OCI-LY7 (cell line): ENCODE results near the gene NR1H2. TPM values are rescaled to one million over a fixed set of nuclear protein-coding genes. Genes with fewer than 3 reads are reported as not detected.

Source experiments
- BruUV-seq: library from RNA; stranded (reverse); fragments of 400-500 nt; replicated peaks from 2 replicates; lab custom pipeline; 2021; lab: Mats Ljungman, UMichigan
- CTCF ChIA-PET: fragments of 300-600 bp; sonication (Branson Sonifier 250); formaldehyde crosslinking; loops from one replicate; lab custom pipeline; 2022; ENCODE audit warnings: antibody characterized with exemption; ENCODE audit not compliant: unreplicated experiment; lab: Charles Lee
- POLR2A ChIA-PET: fragments of 300-600 bp; sonication (Branson Sonifier 250); formaldehyde crosslinking; loops from one replicate; lab custom pipeline; 2022; ENCODE audit warnings: antibody characterized with exemption; lab: Charles Lee
- DNase-seq: peaks from one replicate; pipeline ENCODE4 v3.0.0-alpha.2; 2015; ENCODE audit warnings: low spot score
- H2AFZ ChIP-seq: fragments of 200-600 bp; sonication (generic), shearing (Covaris generic); 2 replicates; pipeline ENCODE4 v1.6.1; 2014; ENCODE audit warnings: mild to moderate bottlenecking, antibody characterized with exemption, low read length, moderate library complexity
- H3K27ac ChIP-seq: fragments of 200-600 bp; sonication (generic); 2 replicates; pipeline ENCODE4 v1.5.1; 2014; ENCODE audit warnings: mixed run types, low read depth, mild to moderate bottlenecking, moderate library complexity, low read length, inconsistent platforms; ENCODE audit not compliant: poor library complexity, severe bottlenecking
- H3K36me3 ChIP-seq: fragments of 200-600 bp; sonication (generic); 2 replicates; pipeline ENCODE4 v1.6.1; 2014; ENCODE audit warnings: mild to moderate bottlenecking, antibody characterized with exemption, low read length, moderate library complexity, mixed read lengths; ENCODE audit not compliant: insufficient read depth
- H3K4me1 ChIP-seq: fragments of 200-600 bp; sonication (generic); 2 replicates; pipeline ENCODE4 v1.5.1; 2014; ENCODE audit warnings: mild to moderate bottlenecking, low read length; ENCODE audit not compliant: insufficient read depth, poor library complexity, severe bottlenecking
- H3K4me2 ChIP-seq: fragments of 200-600 bp; sonication (generic); 2 replicates; pipeline ENCODE4 v1.6.1; 2014; ENCODE audit warnings: mild to moderate bottlenecking, low read length
- H3K4me3 ChIP-seq: fragments of 200-600 bp; sonication (generic); 2 replicates; pipeline ENCODE4 v1.5.1; 2014; ENCODE audit warnings: mild to moderate bottlenecking, low read depth, low read length; ENCODE audit not compliant: poor library complexity, severe bottlenecking
- H3K79me2 ChIP-seq: fragments of 200-600 bp; sonication (generic); 2 replicates; pipeline ENCODE4 v1.6.1; 2016; ENCODE audit warnings: low read depth, mild to moderate bottlenecking, low read length, moderate library complexity, mixed read lengths; ENCODE audit not compliant: insufficient read depth
- H3K9me2 ChIP-seq: fragments of 200-600 bp; sonication (generic); 2 replicates; pipeline ENCODE4 v1.6.1; 2016; ENCODE audit warnings: mild to moderate bottlenecking, low read length, mixed read lengths; ENCODE audit not compliant: insufficient read depth
- H3K9me3 ChIP-seq: fragments of 200-600 bp; sonication (generic); 2 replicates; pipeline ENCODE4 v1.6.1; 2014; ENCODE audit warnings: mild to moderate bottlenecking, mixed run types, low read length, mixed read lengths
- H4K20me1 ChIP-seq: fragments of 200-600 bp; sonication (generic); 2 replicates; pipeline ENCODE4 v1.6.1; 2014; ENCODE audit warnings: mild to moderate bottlenecking, antibody characterized with exemption, low read length, moderate library complexity, mixed read lengths; ENCODE audit not compliant: insufficient read depth
- CTCF ChIP-seq: fragments of 200-600 bp; sonication (generic); conservative IDR thresholded peaks from 2 replicates; pipeline ENCODE4 v1.5.1; 2014; ENCODE audit warnings: mild to moderate bottlenecking, antibody characterized with exemption, low read length, moderate library complexity, mixed read lengths
- EZH2phosphoT487 ChIP-seq: fragments of 200-600 bp; sonication (generic); IDR thresholded peaks from 2 replicates; pipeline ENCODE4 v1.6.1; 2018; ENCODE audit warnings: low read depth, borderline replicate concordance, mild to moderate bottlenecking, mixed run types, antibody characterized with exemption, low read length, moderate library complexity, mixed read lengths
- intact Hi-C: fragments of 100-400 bp; cut with micrococcal nuclease; formaldehyde crosslinking; loops from one replicate; pipeline ENCODE4 v1.10.0; 2022; ENCODE audit not compliant: unreplicated experiment
- total RNA-seq, 2 experiments: library from RNA; depleted of rRNA in 1 of 2; stranded (reverse); fragments of >200 nt in 1 of 2; shearing (Covaris generic) in 1 of 2; gene quantifications; 2 replicates each; pipeline ENCODE4 v1.2.3, GENCODE V29; 2014 to 2022

The NR1H2 gene
- total RNA-seq, 2 experiments from 2014 or later, result 41.2 to 65.7 TPM

GRCh38 chr19:50327461-50328223 lies 48.6 kb upstream of the NR1H2 start:
- H3K79me2 ChIP-seq, result peaks cover 32% of the 10 kb centered on the region
- no peaks in the 10 kb centered on the region for H3K9me2 ChIP-seq
- ChIA-PET POLR2A (no interaction called here), CTCF (no interaction called here)
- BruUV-seq, result no TSS peak
- H3K4me1 ChIP-seq, result peaks cover 43% of the 10 kb centered on the region
- no peak for TF ChIP-seq EZH2phosphoT487
- peak; percentile 42; the same call in 1 of the 2 replicates for TF ChIP-seq CTCF
- H4K20me1 ChIP-seq, result peaks cover 14% of the 10 kb centered on the region
- H3K4me2 ChIP-seq, result peak overlapping the region; percentile 81
- no peaks in the 10 kb centered on the region for H3K9me3 ChIP-seq
- no peak overlapping the region for H2AFZ ChIP-seq
- intact Hi-C loops, result loop anchor here (2.0 to 10.0 kb wide), 2 partner anchors 75 to 1277 kb away; no protein-coding TSS in a partner anchor
- H3K4me3 ChIP-seq, result peak overlapping the region; percentile 74
- H3K27ac ChIP-seq, result no peak overlapping the region
- H3K36me3 ChIP-seq, result peaks cover 22% of the 10 kb centered on the region
- DNase-seq, result no peak

- H3K4me2 ChIP-seq, result peak overlapping the region; percentile 82
- POLR2A ChIA-PET, result interaction anchor here (0.6 to 1.5 kb wide), 6 partner anchors 19 to 401 kb away, joined by 3 to 12 read pairs (median 4); partner anchors contain the start of genes SPIB and ZNF473
- peak; percentile 65 for DNase-seq
- TF ChIP-seq EZH2phosphoT487, result no peak
- TF ChIP-seq CTCF, result 0 out of 2 replicates have a peak, but pooled peaks have one; percentile 1
- H3K4me1 ChIP-seq, result peaks cover 50% of the 10 kb centered on the region
- no TSS peak for BruUV-seq
- peaks cover 26% of the 10 kb centered on the region for H3K36me3 ChIP-seq
- H2AFZ ChIP-seq, result no peak overlapping the region
- peak overlapping the region; percentile 12 for H3K27ac ChIP-seq
- peak overlapping the region; percentile 74 for H3K4me3 ChIP-seq
- intact Hi-C loops, result loop anchor here (2.0 to 10.0 kb wide), 2 partner anchors 76 to 1276 kb away; no protein-coding TSS in a partner anchor
- CTCF ChIA-PET, result interaction anchor here (0.6 to 1.0 kb wide), 5 partner anchors 12 to 505 kb away, joined by 3 to 15 read pairs (median 4); no protein-coding TSS in a partner anchor
- peaks cover 39% of the 10 kb centered on the region for H3K79me2 ChIP-seq
- H4K20me1 ChIP-seq, result peaks cover 14% of the 10 kb centered on the region
- no peaks in the 10 kb centered on the region for H3K9me3 ChIP-seq
- no peaks in the 10 kb centered on the region for H3K9me2 ChIP-seq
These were observed 47.9 kb upstream of the NR1H2 start for GRCh38 chr19:50328224-50328872.
